ENCODE results near the gene ZNF132.

ZNF132 gene

GRCh38 chr19:58395220-58395978 lies 44.6 kb downstream of the ZNF132 start, which contains the start of gene RNF225:
Gene RNF225, plus strand, starts transcription at chr19:58395656. Its CDS starts 434 bp downstream, at chr19:58396090.
- DNase-seq (ENCODE audit: low read depth): peak; percentile 13
- TF ChIP-seq CTCF (conservative IDR thresholded peaks at IDR 0.05; ENCODE audit: control insufficient read depth, insufficient read depth, low read depth, low read length): no peak
- H3K4me3 ChIP-seq (ENCODE audit: control insufficient read depth, low read depth, low read length): no peak within 1 kb of the TSS

GRCh38 chr19:58394821-58395219 lies 45.1 kb downstream of the ZNF132 start:
- H3K4me3 ChIP-seq (ENCODE audit: control insufficient read depth, low read depth, low read length): no peak overlapping the region
- no peak for DNase-seq (ENCODE audit: low read depth)
- no peak for TF ChIP-seq CTCF (conservative IDR thresholded peaks at IDR 0.05; ENCODE audit: control insufficient read depth, insufficient read depth, low read depth, low read length)

GRCh38 chr19:58393725-58394033 lies 46.3 kb downstream of the ZNF132 start:
- no peak for DNase-seq (ENCODE audit: low read depth)
- TF ChIP-seq CTCF (conservative IDR thresholded peaks at IDR 0.05; ENCODE audit: control insufficient read depth, insufficient read depth, low read depth, low read length): no peak
- H3K4me3 ChIP-seq (ENCODE audit: control insufficient read depth, low read depth, low read length): no peak overlapping the region

- no peak for DNase-seq (ENCODE audit: low read depth)
- no peak for TF ChIP-seq CTCF (conservative IDR thresholded peaks at IDR 0.05; ENCODE audit: control insufficient read depth, insufficient read depth, low read depth, low read length)
- no peak overlapping the region for H3K4me3 ChIP-seq (ENCODE audit: control insufficient read depth, low read depth, low read length)
Observed at GRCh38 chr19:58392945-58393724, 46.8 kb downstream of the ZNF132 start.

GRCh38 chr19:58388175-58388526 lies 51.8 kb downstream of the ZNF132 start:
- peak overlapping the region; percentile 85 for H3K4me3 ChIP-seq (ENCODE audit: control insufficient read depth, low read depth, low read length)
- DNase-seq (ENCODE audit: low read depth): no peak
- TF ChIP-seq CTCF (conservative IDR thresholded peaks at IDR 0.05; ENCODE audit: control insufficient read depth, insufficient read depth, low read depth, low read length): no peak

- no peak for TF ChIP-seq CTCF (conservative IDR thresholded peaks at IDR 0.05; ENCODE audit: control insufficient read depth, insufficient read depth, low read depth, low read length)
- peak; percentile 16 for DNase-seq (ENCODE audit: low read depth)
Observed at GRCh38 chr19:58387338-58388174, 52.4 kb downstream of the ZNF132 start.

More at GRCh38 chr19:58387338-58388174, 52.4 kb downstream of the ZNF132 start:
- peak overlapping the region; percentile 85 for H3K4me3 ChIP-seq (ENCODE audit: control insufficient read depth, low read depth, low read length)
